HG02678 (cell line): ENCODE results near the gene WFDC1.

Experiments
- ATAC-seq: cut with Tn5 transposase; IDR thresholded peaks from one replicate; pipeline ENCODE4 v1.9.1; 2021; ENCODE audit warnings: mild to moderate bottlenecking, moderate library complexity; ENCODE audit not compliant: unreplicated experiment

Gene WFDC1

GRCh38 chr16:84370723-84371552 lies 76.3 kb downstream of the WFDC1 start:
- no peak for ATAC-seq

DNA sequence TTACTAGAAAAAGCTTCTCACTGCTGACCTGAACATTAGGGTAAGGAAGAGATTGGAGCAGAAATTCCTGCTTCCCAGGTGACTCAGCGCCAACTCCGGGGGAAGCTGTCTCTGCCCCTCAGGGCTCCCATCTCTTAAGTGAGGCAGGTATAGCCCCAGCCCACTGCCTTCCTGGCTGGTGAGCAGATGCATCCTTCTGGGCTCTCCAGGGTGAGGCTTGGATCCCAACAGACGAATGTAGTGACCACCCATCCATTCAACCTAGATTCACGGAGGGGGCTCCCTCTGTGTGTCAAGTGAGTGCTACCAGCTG lies 76.8 kb downstream of the WFDC1 start:
- ATAC-seq: no peak

DNA sequence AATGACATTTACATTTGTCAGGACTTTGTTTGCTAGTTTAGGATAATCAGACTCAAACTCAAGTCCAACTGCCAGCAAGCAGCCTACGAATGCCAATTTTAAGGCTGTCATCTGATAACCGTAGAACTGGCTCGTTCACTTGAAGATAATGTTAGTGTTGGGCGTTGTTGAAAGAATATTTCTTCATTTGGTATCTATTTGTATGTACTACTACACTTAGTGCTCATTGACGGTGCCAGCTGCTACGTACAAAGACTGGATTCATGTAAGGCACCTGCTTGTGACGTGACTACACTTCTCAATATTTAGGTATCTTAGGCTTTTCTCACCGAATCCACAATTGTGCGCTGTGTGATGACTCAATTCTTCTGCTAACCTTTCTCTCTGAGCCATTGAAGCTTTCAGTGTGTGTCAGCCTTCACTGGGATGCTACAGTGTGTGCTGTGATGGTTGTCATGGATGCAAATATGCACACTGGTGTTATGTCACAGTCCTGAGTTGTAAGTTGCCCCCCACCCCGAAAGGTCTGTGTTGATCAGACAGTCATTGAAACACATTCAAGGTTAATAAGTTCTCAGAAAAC lies 79.3 kb downstream of the WFDC1 start:
- ATAC-seq: no peak

- ATAC-seq: no peak
These were observed 83.4 kb downstream of the WFDC1 start for GRCh38 chr16:84378099-84378498.

GRCh38 chr16:84378567-84378966 lies 83.9 kb downstream of the WFDC1 start:
- ATAC-seq: no peak

DNA sequence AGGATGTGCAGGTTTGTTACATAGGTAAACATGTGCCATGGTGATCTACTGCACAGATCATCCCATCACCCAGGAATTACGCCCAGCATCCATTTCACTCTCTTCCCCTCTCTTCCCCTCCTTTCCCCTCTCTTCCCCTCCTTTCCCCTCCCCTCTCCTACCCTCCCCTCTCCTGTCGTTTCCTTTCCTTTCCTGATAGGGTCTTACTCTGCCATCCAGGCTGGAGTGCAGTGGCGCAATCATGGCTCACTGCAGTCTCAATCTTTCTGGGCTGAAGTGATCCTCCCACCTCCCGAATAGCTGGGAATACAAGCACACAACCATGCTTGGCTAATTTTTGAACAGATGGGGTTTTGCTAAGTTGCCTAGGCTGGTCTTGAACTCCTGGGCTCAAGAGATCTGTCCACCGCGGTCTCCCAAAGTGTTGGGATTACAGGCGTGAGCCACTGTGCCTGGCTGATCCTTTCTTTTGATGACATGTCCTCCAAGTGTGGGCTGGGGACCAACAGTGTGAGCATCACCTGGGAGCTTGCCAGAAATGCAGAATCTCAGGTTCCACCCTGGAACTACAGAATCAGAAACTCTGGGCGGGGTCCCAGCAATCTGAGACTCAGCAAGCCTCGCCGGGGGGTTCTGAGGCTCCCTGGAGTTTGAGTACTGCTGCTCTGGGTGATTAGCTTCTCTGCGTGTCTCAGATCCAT lies 84.5 kb downstream of the WFDC1 start:
- ATAC-seq: no peak
